ENCODE results near the gene CCDC90B. TPM values are rescaled to one million over a fixed set of nuclear protein-coding genes. Genes with fewer than 3 reads are reported as not detected.

The CCDC90B gene
- total RNA-seq, 1 experiment from 2014 or later: 35.9 TPM

DNA sequence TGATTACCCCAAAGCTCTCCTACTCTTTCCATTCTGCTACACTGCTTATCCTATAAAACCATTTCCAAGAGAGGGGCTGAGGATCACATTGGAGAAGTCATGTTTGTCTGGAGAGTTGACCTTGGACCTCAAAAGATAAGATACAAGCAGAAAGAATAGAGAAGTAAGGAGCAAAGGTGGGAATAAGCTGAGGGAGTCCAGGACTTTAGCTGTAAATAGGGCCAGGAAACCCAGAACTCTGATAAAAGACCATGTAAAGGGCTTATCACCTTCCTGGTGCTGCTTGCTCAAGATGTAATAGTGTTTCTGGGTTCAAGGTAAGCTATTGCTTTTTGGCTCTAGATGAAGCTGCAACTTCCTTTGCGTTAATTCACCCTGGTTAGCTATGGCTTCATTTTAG lies 32.8 kb upstream of the CCDC90B start:
- Mint-ChIP-seq H3K4me3 (no peak overlapping the region), H3K9me3 (peaks cover 12 to 13% of the 10 kb centered on the region in 2 experiments; a peak in 4 of 5 replicates), H3K36me3 (ENCODE audit: insufficient read depth in 1 of 3, low read depth in 3 of 3) (peaks cover 0 to 5% (median 4%) of the 10 kb centered on the region in 3 experiments; a peak in 2 of 7 replicates), H3K27ac (no peak overlapping the region), H3K4me1 (no peaks in the 10 kb centered on the region), H3K27me3 (ENCODE audit: low read depth) (no peaks in the 10 kb centered on the region; the same call in none of the 2 replicates)
- Histone ChIP-seq H2BK20ac (ENCODE audit: low read depth, low read length, poor library complexity, severe bottlenecking) (no peak overlapping the region), H3K4me1 (ENCODE audit: insufficient read depth, low read length) (no peaks in the 10 kb centered on the region), H3T11ph (ENCODE audit: low read length) (no peak overlapping the region), H2AFZ (ENCODE audit: low read length) (no peak overlapping the region), H3K18ac (ENCODE audit: insufficient read length, low read depth, low read length) (no peak overlapping the region), H2BK15ac (ENCODE audit: low read depth, low read length) (no peak overlapping the region), H3K4me2 (ENCODE audit: insufficient read depth, insufficient read length, low read length) (no peak overlapping the region), H3K9me3 (ENCODE audit: control insufficient read depth, low read depth, low read length) (no peaks in the 10 kb centered on the region), H3K27me3 (ENCODE audit: insufficient read depth, low read length) (no peaks in the 10 kb centered on the region), H2BK120ac (ENCODE audit: low read depth, low read length, poor library complexity, severe bottlenecking) (no peak overlapping the region), H3K9ac (ENCODE audit: extremely low read depth, insufficient read length, low read length) (no peak overlapping the region), H4K91ac (ENCODE audit: insufficient read length, low read depth, low read length) (no peak overlapping the region), H4K8ac (replicated peaks; ENCODE audit: insufficient read length, low read depth, low read length) (no peak overlapping the region), H2BK12ac (ENCODE audit: insufficient read length, low read depth, low read length) (no peak overlapping the region), H3K4ac (ENCODE audit: low read depth, low read length) (no peak overlapping the region), H3K56ac (ENCODE audit: insufficient read length, low read depth, low read length) (no peak overlapping the region), H3K79me2 (ENCODE audit: insufficient read depth, low read length) (no peaks in the 10 kb centered on the region), H4K5ac (ENCODE audit: insufficient read length, low read depth, low read length) (no peak overlapping the region), H3K79me1 (ENCODE audit: insufficient read depth, low read depth, low read length, poor library complexity, severe bottlenecking) (no peaks in the 10 kb centered on the region), H2AK5ac (ENCODE audit: insufficient read length, low read length) (no peak overlapping the region), H3K23ac (ENCODE audit: insufficient read length, low read depth, low read length) (no peak overlapping the region), H3K23me2 (ENCODE audit: insufficient read length, low read depth, low read length, poor library complexity, severe bottlenecking) (no peaks in the 10 kb centered on the region), H3K27ac (ENCODE audit: insufficient read length, low read depth, low read length) (no peak overlapping the region), H4K20me1 (ENCODE audit: control insufficient read depth, insufficient read depth, insufficient read length) (no peaks in the 10 kb centered on the region), H2BK5ac (ENCODE audit: insufficient read length, low read length) (no peak overlapping the region), H3K14ac (ENCODE audit: insufficient read depth, low read length) (no peak overlapping the region)
- WGBS (ENCODE audit: extremely low coverage, insufficient read length, low lambda C conversion rate): no CpG with 5 or more reads among the region's 1 CpG
- DNase-seq: no peak
- TF ChIP-seq, protein P1, sequence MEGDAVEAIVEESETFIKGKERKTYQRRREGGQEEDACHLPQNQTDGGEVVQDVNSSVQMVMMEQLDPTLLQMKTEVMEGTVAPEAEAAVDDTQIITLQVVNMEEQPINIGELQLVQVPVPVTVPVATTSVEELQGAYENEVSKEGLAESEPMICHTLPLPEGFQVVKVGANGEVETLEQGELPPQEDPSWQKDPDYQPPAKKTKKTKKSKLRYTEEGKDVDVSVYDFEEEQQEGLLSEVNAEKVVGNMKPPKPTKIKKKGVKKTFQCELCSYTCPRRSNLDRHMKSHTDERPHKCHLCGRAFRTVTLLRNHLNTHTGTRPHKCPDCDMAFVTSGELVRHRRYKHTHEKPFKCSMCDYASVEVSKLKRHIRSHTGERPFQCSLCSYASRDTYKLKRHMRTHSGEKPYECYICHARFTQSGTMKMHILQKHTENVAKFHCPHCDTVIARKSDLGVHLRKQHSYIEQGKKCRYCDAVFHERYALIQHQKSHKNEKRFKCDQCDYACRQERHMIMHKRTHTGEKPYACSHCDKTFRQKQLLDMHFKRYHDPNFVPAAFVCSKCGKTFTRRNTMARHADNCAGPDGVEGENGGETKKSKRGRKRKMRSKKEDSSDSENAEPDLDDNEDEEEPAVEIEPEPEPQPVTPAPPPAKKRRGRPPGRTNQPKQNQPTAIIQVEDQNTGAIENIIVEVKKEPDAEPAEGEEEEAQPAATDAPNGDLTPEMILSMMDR (conservative IDR thresholded peaks at IDR 0.05): no peak
